ENCODE results near the gene EPN2.
"Not testable (repeated sequence)": the region's sequence is repeated elsewhere in the genome, so short reads cannot be mapped to it uniquely, and the experiment has no call there.

Gene EPN2

DNA sequence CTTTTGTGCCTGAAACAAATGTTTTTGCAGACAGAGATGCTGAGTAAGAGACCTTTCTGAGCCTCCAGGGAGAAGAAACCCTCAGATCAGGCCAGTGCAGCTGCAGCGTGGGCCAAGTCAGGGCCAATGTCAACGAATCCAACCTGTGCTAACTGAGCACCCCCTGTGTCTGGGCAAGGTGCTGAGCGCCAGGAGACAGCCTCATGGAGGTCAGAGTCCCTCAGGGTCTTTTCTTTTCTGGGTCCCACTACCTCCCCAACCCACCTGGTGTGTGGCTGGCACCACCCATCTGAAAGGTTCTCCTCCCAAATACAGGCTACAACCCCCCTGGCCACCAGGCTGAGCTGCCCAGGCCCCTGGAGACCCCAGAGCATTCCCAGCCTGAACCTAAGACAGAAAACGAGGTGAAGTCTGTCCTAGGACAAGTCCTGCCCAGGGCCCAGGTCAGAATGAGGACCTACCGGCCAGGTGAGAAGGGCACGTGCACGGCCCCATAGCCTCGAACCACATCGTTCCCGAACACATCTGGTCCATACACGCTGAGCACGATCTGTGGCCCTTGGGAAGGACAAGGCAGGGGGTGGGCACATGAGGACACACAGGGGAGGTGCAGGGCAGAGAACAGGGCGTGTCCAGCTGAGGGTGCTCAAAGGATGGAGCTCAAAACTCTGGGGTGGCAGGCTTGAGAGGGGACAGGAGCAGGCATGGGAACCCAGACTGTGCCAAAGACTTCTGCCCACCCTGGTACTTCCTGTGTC is 110.3 kb downstream of the EPN2 start:
- no peak for DNase-seq (ENCODE audit: low read depth)
- no peak overlapping the region for H3K4me3 ChIP-seq (ENCODE audit: low read depth, low read length)
- in situ Hi-C loops (cut with HindIII; ENCODE audit: low sequenced_read_pairs) = no loop called here
- TF ChIP-seq, protein P1, sequence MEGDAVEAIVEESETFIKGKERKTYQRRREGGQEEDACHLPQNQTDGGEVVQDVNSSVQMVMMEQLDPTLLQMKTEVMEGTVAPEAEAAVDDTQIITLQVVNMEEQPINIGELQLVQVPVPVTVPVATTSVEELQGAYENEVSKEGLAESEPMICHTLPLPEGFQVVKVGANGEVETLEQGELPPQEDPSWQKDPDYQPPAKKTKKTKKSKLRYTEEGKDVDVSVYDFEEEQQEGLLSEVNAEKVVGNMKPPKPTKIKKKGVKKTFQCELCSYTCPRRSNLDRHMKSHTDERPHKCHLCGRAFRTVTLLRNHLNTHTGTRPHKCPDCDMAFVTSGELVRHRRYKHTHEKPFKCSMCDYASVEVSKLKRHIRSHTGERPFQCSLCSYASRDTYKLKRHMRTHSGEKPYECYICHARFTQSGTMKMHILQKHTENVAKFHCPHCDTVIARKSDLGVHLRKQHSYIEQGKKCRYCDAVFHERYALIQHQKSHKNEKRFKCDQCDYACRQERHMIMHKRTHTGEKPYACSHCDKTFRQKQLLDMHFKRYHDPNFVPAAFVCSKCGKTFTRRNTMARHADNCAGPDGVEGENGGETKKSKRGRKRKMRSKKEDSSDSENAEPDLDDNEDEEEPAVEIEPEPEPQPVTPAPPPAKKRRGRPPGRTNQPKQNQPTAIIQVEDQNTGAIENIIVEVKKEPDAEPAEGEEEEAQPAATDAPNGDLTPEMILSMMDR (IDR thresholded peaks at IDR 0.05; ENCODE audit: low read depth, low read length, missing control alignments) = no peak

GRCh38 chr17:19348081-19348650 is 111.0 kb downstream of the EPN2 start:
- no peak for DNase-seq (ENCODE audit: low read depth)
- TF ChIP-seq, protein P1 (IDR thresholded peaks at IDR 0.05; ENCODE audit: low read depth, low read length, missing control alignments) = no peak
- in situ Hi-C loops (cut with HindIII; ENCODE audit: low sequenced_read_pairs) = no loop called here
- no peak overlapping the region for H3K4me3 ChIP-seq (ENCODE audit: low read depth, low read length)

DNA sequence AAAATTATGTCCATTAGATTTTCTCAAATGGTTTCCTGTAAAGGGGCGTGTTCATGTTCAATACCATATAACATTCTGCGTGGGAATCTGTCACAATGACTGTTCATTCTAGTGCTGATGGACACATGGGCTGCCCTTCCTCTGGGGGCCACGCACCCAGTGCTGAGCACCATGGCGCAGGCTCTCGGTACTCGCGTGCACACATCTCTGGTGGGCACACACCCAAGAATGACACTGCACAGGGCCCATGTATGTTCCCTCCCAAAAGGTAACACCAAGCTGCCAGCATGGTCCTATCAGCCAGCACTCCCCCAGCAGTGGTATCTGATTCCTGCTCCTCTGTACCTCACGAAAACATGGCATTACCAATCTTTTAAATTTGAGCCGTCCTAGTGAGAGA is 111.6 kb downstream of the EPN2 start:
- in situ Hi-C loops (cut with HindIII; ENCODE audit: low sequenced_read_pairs) = no loop called here
- H3K4me3 ChIP-seq (ENCODE audit: low read depth, low read length) = no peak overlapping the region
- no peak for DNase-seq (ENCODE audit: low read depth)
- TF ChIP-seq, protein P1 (IDR thresholded peaks at IDR 0.05; ENCODE audit: low read depth, low read length, missing control alignments) = no peak

GRCh38 chr17:19353401-19353800 is 116.2 kb downstream of the EPN2 start:
- in situ Hi-C loops (cut with HindIII; ENCODE audit: low sequenced_read_pairs); DNase-seq (ENCODE audit: low read depth); H3K4me3 ChIP-seq (ENCODE audit: low read depth, low read length): not testable (repeated sequence)

DNA sequence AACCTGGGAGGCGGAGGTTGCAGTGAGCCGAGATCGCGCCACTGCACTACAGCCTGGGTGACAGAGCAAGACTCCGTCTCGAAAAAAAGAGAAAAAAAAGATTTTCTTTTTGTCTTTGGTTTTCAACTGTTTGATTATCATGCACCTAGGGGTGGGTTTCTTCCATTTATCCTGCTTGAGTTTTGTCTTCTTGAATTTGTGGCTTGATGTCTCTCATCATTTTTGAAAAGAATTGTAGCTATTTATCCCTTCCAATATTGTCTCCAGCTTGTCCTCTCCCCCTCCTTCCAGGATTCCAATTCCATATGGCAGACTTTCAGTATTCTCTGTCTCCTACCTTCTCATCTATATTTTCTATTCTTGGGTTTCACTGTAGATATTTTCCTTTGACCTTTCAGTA is 117.6 kb downstream of the EPN2 start:
- no peak overlapping the region for H3K4me3 ChIP-seq (ENCODE audit: low read depth, low read length)
- in situ Hi-C loops (cut with HindIII; ENCODE audit: low sequenced_read_pairs) = no loop called here
- TF ChIP-seq, protein P1 (IDR thresholded peaks at IDR 0.05; ENCODE audit: low read depth, low read length, missing control alignments) = no peak
- no peak for DNase-seq (ENCODE audit: low read depth)

DNA sequence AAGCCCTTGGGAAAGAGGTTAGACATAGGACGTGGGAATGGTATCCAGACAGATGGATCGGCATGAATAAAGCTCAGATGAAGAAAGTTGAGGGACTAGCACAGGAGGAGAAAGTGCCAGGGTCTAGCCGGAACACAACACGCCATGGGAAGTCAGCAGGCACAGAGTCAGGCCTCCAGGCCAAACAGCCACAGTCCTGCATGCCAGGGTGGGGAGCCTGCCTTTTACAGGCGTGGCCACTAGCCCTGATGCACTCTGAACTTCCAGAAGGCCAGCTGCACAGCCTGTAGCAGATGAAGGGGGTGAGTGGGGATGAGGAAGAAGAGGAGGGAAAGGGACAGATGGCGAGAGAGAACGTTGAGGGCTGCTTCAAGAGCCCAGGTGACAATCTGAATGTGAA is 120.2 kb downstream of the EPN2 start:
- H3K4me3 ChIP-seq (ENCODE audit: low read depth, low read length) = no peak overlapping the region
- DNase-seq (ENCODE audit: low read depth) = no peak
- in situ Hi-C loops (cut with HindIII; ENCODE audit: low sequenced_read_pairs) = no loop called here
- TF ChIP-seq, protein P1 (IDR thresholded peaks at IDR 0.05; ENCODE audit: low read depth, low read length, missing control alignments) = no peak

DNA sequence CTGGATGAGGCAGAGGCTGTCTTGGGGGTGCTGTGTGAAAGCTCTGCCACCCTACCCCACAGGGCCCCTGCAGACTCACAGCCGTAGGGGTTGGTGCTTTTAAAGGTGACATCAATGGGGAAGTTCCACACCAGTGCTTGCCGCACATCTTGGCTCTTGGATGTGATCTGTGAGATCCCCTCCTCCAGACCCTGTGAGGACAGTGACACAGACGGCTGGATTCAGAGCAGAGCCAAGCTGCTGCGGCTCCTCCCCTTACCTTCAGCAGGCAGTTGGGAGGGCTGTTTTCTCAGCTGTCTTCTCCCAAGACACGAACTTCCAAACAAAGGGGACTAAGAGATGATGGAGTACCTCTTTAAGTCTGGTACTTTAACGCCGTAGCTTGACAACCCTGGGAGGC is 120.6 kb downstream of the EPN2 start:
- no peak overlapping the region for H3K4me3 ChIP-seq (ENCODE audit: low read depth, low read length)
- DNase-seq (ENCODE audit: low read depth) = no peak
- TF ChIP-seq, protein P1 (IDR thresholded peaks at IDR 0.05; ENCODE audit: low read depth, low read length, missing control alignments) = no peak
- in situ Hi-C loops (cut with HindIII; ENCODE audit: low sequenced_read_pairs) = no loop called here
